IMR-90 (cell line): ENCODE data around the gene NOX4. TPM values are rescaled to one million over a fixed set of nuclear protein-coding genes. Genes with fewer than 3 reads are reported as not detected.

Experiments used
- ATAC-seq: fragments of 200-7000 bp; cut with Tn5 transposase; 2 replicates; pipeline ENCODE4 v1.9.1; 2020; ENCODE audit warnings: low read depth, mild to moderate bottlenecking, moderate library complexity
- BruUV-seq: library from RNA; stranded (reverse); fragments of 400-500 nt; replicated peaks from 2 replicates; lab custom pipeline; 2021; lab: Mats Ljungman, UMichigan
- CTCF ChIA-PET: fragments of 300-600 bp; formaldehyde crosslinking; extraction: SDS; loops from one replicate; lab custom pipeline; 2021; ENCODE audit warnings: antibody characterized with exemption; lab: Yijun Ruan, JAX
- POLR2A ChIA-PET: fragments of 300-600 bp; sonication (Branson Sonifier 250); formaldehyde crosslinking; loops from one replicate; lab custom pipeline; 2022; ENCODE audit warnings: antibody characterized with exemption; ENCODE audit not compliant: unreplicated experiment; lab: Charles Lee
- DNase-seq: peaks from one replicate; pipeline ENCODE4 v3.0.0; 2013
- H2AFZ ChIP-seq: replicated peaks from 2 replicates; pipeline ENCODE3; 2013; ENCODE audit warnings: low read length, mild to moderate bottlenecking; ENCODE audit not compliant: poor library complexity
- H2AK5ac ChIP-seq: 2 replicates; pipeline ENCODE4 v1.6.1; 2013; ENCODE audit warnings: low read depth, low read length, inconsistent platforms
- H2AK9ac ChIP-seq: replicated peaks from 2 replicates; pipeline ENCODE3; 2013; ENCODE audit warnings: mild to moderate bottlenecking, low read depth, low read length, moderate library complexity; ENCODE audit not compliant: poor library complexity
- H2BK120ac ChIP-seq: 2 replicates; pipeline ENCODE4 v1.6.1; 2013; ENCODE audit warnings: low read depth, low read length, inconsistent platforms
- H2BK15ac ChIP-seq: 3 replicates; pipeline ENCODE4 v1.6.1; 2013; ENCODE audit warnings: low read depth, low read length, inconsistent platforms
- H2BK20ac ChIP-seq: 2 replicates; pipeline ENCODE4 v1.6.1; 2013; ENCODE audit warnings: low read depth, mild to moderate bottlenecking, inconsistent platforms, low read length, moderate library complexity
- H2BK5ac ChIP-seq: 2 replicates; pipeline ENCODE4 v1.6.1; 2013; ENCODE audit warnings: mild to moderate bottlenecking, low read depth, low read length, inconsistent platforms; ENCODE audit not compliant: poor library complexity, severe bottlenecking
- H3K14ac ChIP-seq: replicated peaks from 2 replicates; pipeline ENCODE4 v1.6.1; 2013; ENCODE audit warnings: low read depth, low read length, inconsistent platforms
- H3K18ac ChIP-seq: 2 replicates; pipeline ENCODE4 v1.6.1; 2013; ENCODE audit warnings: low read depth, low read length, control low read depth
- H3K23ac ChIP-seq: 2 replicates; pipeline ENCODE4 v1.6.1; 2013; ENCODE audit warnings: low read depth, low read length, inconsistent platforms
- H3K27ac ChIP-seq: 2 replicates; pipeline ENCODE4 v1.5.1; 2013; ENCODE audit warnings: mild to moderate bottlenecking, control low read depth, low read length; ENCODE audit not compliant: insufficient read depth
- H3K27me3 ChIP-seq: 2 replicates; pipeline ENCODE4 v1.6.1; 2013; ENCODE audit warnings: low read length; ENCODE audit not compliant: control insufficient read depth, insufficient read depth
- H3K36me3 ChIP-seq: 2 replicates; pipeline ENCODE4 v1.6.1; 2013; ENCODE audit warnings: low read length, mixed read lengths; ENCODE audit not compliant: control insufficient read depth, insufficient read depth
- H3K4ac ChIP-seq: 2 replicates; pipeline ENCODE4 v1.6.1; 2013; ENCODE audit warnings: low read depth, low read length, inconsistent platforms
- H3K4me1 ChIP-seq: 2 replicates; pipeline ENCODE4 v1.6.1; 2013; ENCODE audit warnings: low read length, mixed read lengths; ENCODE audit not compliant: control insufficient read depth, insufficient read depth
- H3K4me2 ChIP-seq: 2 replicates; pipeline ENCODE4 v1.6.1; 2013; ENCODE audit warnings: low read depth, mild to moderate bottlenecking, control low read depth, low read length, moderate library complexity
- H3K4me3 ChIP-seq: 2 replicates; pipeline ENCODE4 v1.5.1; 2013; ENCODE audit warnings: low read depth, mild to moderate bottlenecking, control low read depth, low read length, moderate library complexity; ENCODE audit not compliant: insufficient read depth
- H3K56ac ChIP-seq: 2 replicates; pipeline ENCODE4 v1.6.1; 2013; ENCODE audit warnings: low read length, inconsistent platforms; ENCODE audit not compliant: insufficient read depth; ENCODE audit errors: extremely low read depth
- H3K79me1 ChIP-seq, 2 experiments: 2 replicates each; pipeline ENCODE4 v1.6.1; 2013; ENCODE audit warnings: low read length in 2 of 2, inconsistent platforms in 1 of 2, low read depth in 1 of 2
- H3K9ac ChIP-seq: 2 replicates; pipeline ENCODE4 v1.6.1; 2013; ENCODE audit warnings: low read depth, low read length, control low read depth
- H3K9me1 ChIP-seq: 2 replicates; pipeline ENCODE4 v1.6.1; 2013; ENCODE audit warnings: low read length, inconsistent platforms; ENCODE audit not compliant: insufficient read depth
- H3K9me3 ChIP-seq: 2 replicates; pipeline ENCODE4 v1.6.1; 2013; ENCODE audit warnings: low read length; ENCODE audit not compliant: control insufficient read depth, insufficient read depth
- H4K20me1 ChIP-seq: 2 replicates; pipeline ENCODE4 v1.6.1; 2013; ENCODE audit warnings: low read length, inconsistent platforms; ENCODE audit not compliant: insufficient read depth
- H4K5ac ChIP-seq: 2 replicates; pipeline ENCODE4 v1.6.1; 2013; ENCODE audit warnings: mild to moderate bottlenecking, low read depth, low read length, control low read depth
- H4K8ac ChIP-seq, 2 experiments: 2 replicates each; pipeline ENCODE4 v1.6.1; 2013; ENCODE audit warnings: low read depth in 2 of 2, low read length in 2 of 2, control low read depth in 1 of 2, inconsistent platforms in 1 of 2
- H4K91ac ChIP-seq: 2 replicates; pipeline ENCODE4 v1.6.1; 2013; ENCODE audit warnings: low read depth, low read length, inconsistent platforms; ENCODE audit not compliant: insufficient read depth
- CEBPB ChIP-seq: IDR thresholded peaks from 2 replicates; pipeline ENCODE4 v1.6.1; 2012; ENCODE audit warnings: low read depth, low read length, improper control_type of control experiment
- CHD1 ChIP-seq: IDR thresholded peaks from 2 replicates; pipeline ENCODE4 v1.6.1; 2012; ENCODE audit warnings: low read depth, low read length, improper control_type of control experiment
- FOS ChIP-seq: fragments of 150-350 bp; IDR thresholded peaks from 2 replicates; pipeline ENCODE4 v1.6.1; 2016; ENCODE audit warnings: low read depth, low read length
- MAFK ChIP-seq: IDR thresholded peaks from 2 replicates; pipeline ENCODE4 v1.6.1; 2012; ENCODE audit warnings: low read depth, low read length, improper control_type of control experiment
- MAZ ChIP-seq: IDR thresholded peaks from 2 replicates; pipeline ENCODE4 v1.6.1; 2012; ENCODE audit warnings: low read depth, mild to moderate bottlenecking, low read length, improper control_type of control experiment, moderate library complexity, borderline replicate concordance
- MXI1 ChIP-seq: IDR thresholded peaks from 2 replicates; pipeline ENCODE4 v1.6.1; 2012; ENCODE audit warnings: low read depth, mild to moderate bottlenecking, low read length, moderate library complexity, borderline replicate concordance
- POLR2A ChIP-seq: IDR thresholded peaks from 2 replicates; pipeline ENCODE4 v1.6.1; 2012; ENCODE audit warnings: mild to moderate bottlenecking, low read depth, low read length
- RCOR1 ChIP-seq: IDR thresholded peaks from 2 replicates; pipeline ENCODE4 v1.6.1; 2012; ENCODE audit warnings: mild to moderate bottlenecking, low read length, improper control_type of control experiment; ENCODE audit not compliant: insufficient replicate concordance
- WGBS, 2 experiments: methylation state at CpG; one replicate each; pipeline versions ENCODE4 v1.1.5 to v1.1.7; 2013; ENCODE audit warnings: missing lambda C conversion rate in 2 of 2; ENCODE audit not compliant: insufficient read length in 1 of 2; ENCODE audit errors: extremely low coverage in 2 of 2; 5-methylcytosine and 5-hydroxymethylcytosine counted together
- dilution Hi-C: fragments of 300-500 bp; cut with HindIII; formaldehyde crosslinking; loops from one replicate; pipeline ENCODE4 v1.14.3; 2018; ENCODE audit warnings: low sequenced_read_pairs; ENCODE audit not compliant: unreplicated experiment
- in situ Hi-C: fragments of 300-500 bp; cut with MboI; formaldehyde crosslinking; loops from 3 replicates; pipeline ENCODE4 v1.14.3; 2019; ENCODE audit warnings: low sequenced_read_pairs, inconsistent platforms, mixed read lengths
- intact Hi-C: fragments of 100-400 bp; cut with micrococcal nuclease; formaldehyde crosslinking; loops from 2 replicates; pipeline ENCODE4 v1.10.0; 2022
- polyA plus RNA-seq, 3 experiments: library from polyadenylated mRNA; depleted of rRNA; stranded (reverse); fragments of >200 nt; gene quantifications; 2 replicates each; pipeline ENCODE4 v1.2.3, GENCODE V29; 2012; ENCODE audit warnings: low replicate concordance in 1 of 3
- total RNA-seq: library from RNA; depleted of rRNA; stranded (reverse); fragments of >200 nt; gene quantifications from 2 replicates; pipeline ENCODE4 v1.2.3, GENCODE V29; 2012

Gene NOX4
- total and polyA plus RNA-seq, 2 of the 4 experiments (the other 2 are of a cell fraction), result 4.7 to 11.7 TPM

- H3K4me1 ChIP-seq, result no peaks in the 10 kb centered on the region
- ATAC-seq (no peak), DNase-seq (no peak)
- no peak overlapping the region for H2AK5ac ChIP-seq
- no peak overlapping the region for H3K4me2 ChIP-seq
- POLR2A ChIA-PET, result no interaction called here
- no peaks in the 10 kb centered on the region for H3K79me1 ChIP-seq
- H2BK20ac ChIP-seq, result no peak overlapping the region
- H2BK5ac ChIP-seq, result no peak overlapping the region
- no peak overlapping the region for H3K56ac ChIP-seq
- TF ChIP-seq FOS (no peak), CEBPB (no peak), RCOR1 (no peak), MAZ (no peak), POLR2A (no peak), CHD1 (no peak), MXI1 (no peak), MAFK (no peak)
- H3K14ac ChIP-seq, result no peak overlapping the region
- CTCF ChIA-PET, result no interaction called here
- no peak overlapping the region for H2AFZ ChIP-seq
- H3K36me3 ChIP-seq, result no peaks in the 10 kb centered on the region; the same call in 1 of the 2 replicates
- no peak overlapping the region for H4K91ac ChIP-seq
- dilution Hi-C loops, result no loop called here
- no CpG with 5 or more reads among the region's 2 CpGs for WGBS, 2 experiments
- no peak overlapping the region for H2AK9ac ChIP-seq
- no peak overlapping the region for H4K5ac ChIP-seq
- no peak overlapping the region for H3K27ac ChIP-seq
- H3K27me3 ChIP-seq, result no peaks in the 10 kb centered on the region
- no peak overlapping the region for H3K18ac ChIP-seq
- H2BK15ac ChIP-seq, result no peak overlapping the region
- no TSS peak for BruUV-seq
- in situ Hi-C loops, result no loop called here
- no peak overlapping the region for H3K9ac ChIP-seq
- H3K9me3 ChIP-seq, result no peaks in the 10 kb centered on the region
- no peaks in the 10 kb centered on the region for H4K20me1 ChIP-seq
- no peak overlapping the region for H2BK120ac ChIP-seq
- H3K9me1 ChIP-seq, result no peaks in the 10 kb centered on the region
- H3K4ac ChIP-seq, result no peak overlapping the region
- H3K4me3 ChIP-seq, result no peak overlapping the region
- no peak overlapping the region for H4K8ac ChIP-seq
- intact Hi-C loops, result no loop called here
- H3K23ac ChIP-seq, result no peak overlapping the region
Observed at GRCh38 chr11:89421718-89422117, 69.5 kb downstream of the NOX4 start.
